ENCODE measurements around the gene CUBN. TPM values are rescaled to one million over a fixed set of nuclear protein-coding genes. Genes with fewer than 3 reads are reported as not detected.

The CUBN gene
- polyA plus RNA-seq, 2 of the 4 experiments (the other 2 are of a cell fraction) = 0.08 to 0.28 TPM

- CTCF ChIA-PET = interaction anchor here (0.7 to 1.4 kb wide), 2 partner anchors 10 to 236 kb away, joined by 3 read pairs; no protein-coding TSS in a partner anchor
- TF ChIP-seq RFX5 (IDR thresholded peaks at IDR 0.05) (no peak), NPAS2 (CRISPR knock-in tag; IDR thresholded peaks at IDR 0.05; ENCODE audit: borderline replicate concordance) (no peak), POLR2AphosphoS2 (conservative IDR thresholded peaks at IDR 0.05; ENCODE audit: low read length) (no peak), FOSB (CRISPR knock-in tag; IDR thresholded peaks at IDR 0.05) (no peak), EHMT2 (IDR thresholded peaks at IDR 0.05; ENCODE audit: low read depth) (no peak), HOXB13 (CRISPR knock-in tag; IDR thresholded peaks at IDR 0.05; ENCODE audit: low read depth) (no peak), CBX2 (IDR thresholded peaks at IDR 0.05; ENCODE audit: borderline replicate concordance, low read depth) (no peak), BHLHE40 (IDR thresholded peaks at IDR 0.05; ENCODE audit: low read depth, low read length) (no peak), ZC3H11A (IDR thresholded peaks at IDR 0.05) (no peak), ESRRA (IDR thresholded peaks at IDR 0.05; ENCODE audit: borderline replicate concordance, low read length) (no peak), HES2 (IDR thresholded peaks at IDR 0.05) (no peak), SREBF2 (IDR thresholded peaks at IDR 0.05) (no peak), MYC (IDR thresholded peaks at IDR 0.05; ENCODE audit: borderline replicate concordance, low read length) (no peak), NFE2L2 (conservative IDR thresholded peaks at IDR 0.05; ENCODE audit: low read length) (no peak), CBX8 (IDR thresholded peaks at IDR 0.05) (no peak), MAZ (IDR thresholded peaks at IDR 0.05; ENCODE audit: borderline replicate concordance, low read depth, low read length) (no peak), HEYL (CRISPR knock-in tag; IDR thresholded peaks at IDR 0.05) (no peak), GATA3 (IDR thresholded peaks at IDR 0.05; ENCODE audit: borderline replicate concordance) (no peak), EP300 (IDR thresholded peaks at IDR 0.05) (no peak)
- 98% methylated on average over 2 of the region's 2 CpGs for WGBS (ENCODE audit: missing lambda C conversion rate)
- POLR2A ChIA-PET = no interaction called here
- H3K4me2 ChIP-seq = no peak overlapping the region
- DNase-seq (ENCODE audit: low read depth in 1 of 2, low spot score in 1 of 2) (no peak), ATAC-seq (no peak), FAIRE-seq (no peak)
- peaks cover 30% of the 10 kb centered on the region for H3K4me1 ChIP-seq
- no peak overlapping the region for H3K4me3 ChIP-seq
- H3K9me3 ChIP-seq = no peaks in the 10 kb centered on the region
- peak overlapping the region in 1 of 2 experiments; percentile 78; a peak in 2 of 6 replicates for H3K27ac ChIP-seq
Observed at GRCh38 chr10:17064435-17064834, 65.2 kb downstream of the CUBN start.

DNA sequence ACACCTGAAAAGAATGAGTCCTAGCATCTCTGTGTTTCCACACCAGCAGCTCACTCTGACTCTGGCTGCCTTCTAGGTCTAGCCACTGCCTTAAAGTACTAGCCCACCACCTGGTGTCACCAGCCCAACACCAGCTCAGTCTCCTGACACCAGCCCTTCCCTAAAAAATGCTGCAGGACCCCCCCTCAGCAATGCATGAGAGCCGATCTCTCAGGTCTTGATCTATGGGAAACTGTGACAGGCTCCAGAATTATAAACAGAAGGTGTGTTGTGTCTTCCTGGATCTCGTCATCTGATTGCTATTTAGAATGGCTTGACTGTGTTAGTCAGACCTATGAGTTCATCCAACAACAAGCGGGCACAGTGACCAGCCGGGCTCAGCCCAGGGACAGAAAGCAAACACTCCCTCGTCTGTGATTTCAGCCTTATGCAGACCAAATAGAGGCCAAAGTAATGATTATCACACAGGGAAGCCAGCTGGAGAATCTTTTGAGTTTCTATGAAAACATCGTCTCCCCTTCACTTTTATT, 66.6 kb downstream of the CUBN start:
- FAIRE-seq (no peak), ATAC-seq (peak; percentile 96 to 99), DNase-seq (ENCODE audit: low read depth in 1 of 2, low spot score in 1 of 2) (peak; percentile 58 to 83)
- ChIA-PET CTCF (interaction anchor here (1.2 to 1.8 kb wide), 2 partner anchors 166 to 167 kb away, joined by 4 to 6 read pairs; partner anchors contain the start of gene VIM), POLR2A (interaction anchor here (0.7 to 2.5 kb wide), 3 partner anchors 138 to 168 kb away, joined by 3 to 10 read pairs (median 7); partner anchors contain the start of genes TRDMT1 and VIM)
- Histone ChIP-seq H3K9me3 (no peaks in the 10 kb centered on the region), H3K27ac (peak overlapping the region; percentile 36 to 78), H3K4me1 (peaks cover 37% of the 10 kb centered on the region), H3K4me3 (no peak overlapping the region), H3K4me2 (peak overlapping the region; percentile 70)
- under 1% methylated on average over 6 of the region's 6 CpGs for WGBS (ENCODE audit: missing lambda C conversion rate)
- TF ChIP-seq, protein P1, sequence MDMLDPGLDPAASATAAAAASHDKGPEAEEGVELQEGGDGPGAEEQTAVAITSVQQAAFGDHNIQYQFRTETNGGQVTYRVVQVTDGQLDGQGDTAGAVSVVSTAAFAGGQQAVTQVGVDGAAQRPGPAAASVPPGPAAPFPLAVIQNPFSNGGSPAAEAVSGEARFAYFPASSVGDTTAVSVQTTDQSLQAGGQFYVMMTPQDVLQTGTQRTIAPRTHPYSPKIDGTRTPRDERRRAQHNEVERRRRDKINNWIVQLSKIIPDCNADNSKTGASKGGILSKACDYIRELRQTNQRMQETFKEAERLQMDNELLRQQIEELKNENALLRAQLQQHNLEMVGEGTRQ (IDR thresholded peaks at IDR 0.05) = no peak
- TF ChIP-seq JUNB (IDR thresholded peaks at IDR 0.05) = peak; percentile 60
- peak; percentile 71 for TF ChIP-seq FOSL2 (IDR thresholded peaks at IDR 0.05)
- peak; percentile 69 for TF ChIP-seq FOSL2 (CRISPR knock-in tag; IDR thresholded peaks at IDR 0.05)
- TF ChIP-seq BCL3 (IDR thresholded peaks at IDR 0.05) = no peak
- peak; percentile 53; the same call in 1 of the 2 replicates for TF ChIP-seq GATA3 (IDR thresholded peaks at IDR 0.05; ENCODE audit: borderline replicate concordance)
- no peak for TF ChIP-seq FOSB (CRISPR knock-in tag; IDR thresholded peaks at IDR 0.05)
- TF ChIP-seq MAX (IDR thresholded peaks at IDR 0.05) = peak; percentile 58
